Neuronal stem cell (in vitro differentiated cells): Measurements from ENCODE around the gene MET. TPM values are rescaled to one million over a fixed set of nuclear protein-coding genes. Genes with fewer than 3 reads are reported as not detected.

Experiments used
- DNase-seq: peaks from one replicate; pipeline ENCODE4 v3.0.0-alpha.2; 2013; ENCODE audit warnings: low spot score
- H2AFZ ChIP-seq: one replicate; pipeline ENCODE4 v1.6.1; 2013; ENCODE audit warnings: mild to moderate bottlenecking, low read length, inconsistent platforms
- H2AK5ac ChIP-seq: 2 replicates; pipeline ENCODE4 v1.6.1; 2013; ENCODE audit warnings: low read depth, mild to moderate bottlenecking, inconsistent platforms, low read length, moderate library complexity, mixed read lengths
- H2BK120ac ChIP-seq: 2 replicates; pipeline ENCODE4 v1.6.1; 2013; ENCODE audit warnings: low read depth, mild to moderate bottlenecking, inconsistent platforms, low read length, moderate library complexity, mixed read lengths
- H2BK12ac ChIP-seq: one replicate; pipeline ENCODE4 v1.6.1; 2013; ENCODE audit warnings: low read length, inconsistent platforms
- H2BK15ac ChIP-seq: 2 replicates; pipeline ENCODE4 v1.6.1; 2013; ENCODE audit warnings: mild to moderate bottlenecking, low read length, inconsistent platforms, mixed read lengths
- H2BK5ac ChIP-seq: one replicate; pipeline ENCODE4 v1.6.1; 2013; ENCODE audit warnings: inconsistent platforms, mild to moderate bottlenecking, low read length, moderate library complexity
- H3K14ac ChIP-seq: one replicate; pipeline ENCODE4 v1.6.1; 2013; ENCODE audit warnings: low read length, inconsistent platforms
- H3K18ac ChIP-seq: 2 replicates; pipeline ENCODE4 v1.6.1; 2013; ENCODE audit warnings: low read length, inconsistent platforms
- H3K23ac ChIP-seq: 2 replicates; pipeline ENCODE4 v1.6.1; 2013; ENCODE audit warnings: low read depth, mild to moderate bottlenecking, mixed read lengths, low read length, inconsistent platforms; ENCODE audit not compliant: poor library complexity
- H3K27ac ChIP-seq: replicated peaks from 3 replicates; pipeline ENCODE4 v1.5.1; 2013; ENCODE audit warnings: low read length, inconsistent platforms
- H3K27me3 ChIP-seq, 3 experiments: 2 replicates each; pipeline ENCODE4 v1.6.1; 2013; ENCODE audit warnings: low read length in 3 of 3, mild to moderate bottlenecking in 2 of 3, inconsistent platforms in 1 of 3, low read depth in 1 of 3, mixed read lengths in 1 of 3, moderate library complexity in 1 of 3; ENCODE audit not compliant: control insufficient read depth in 3 of 3, insufficient read depth in 3 of 3
- H3K36me3 ChIP-seq, 2 donors: replicated peaks in 1 of 2; 2 replicates each; pipeline ENCODE4 v1.6.1; 2013; ENCODE audit warnings: low read length in 2 of 2; ENCODE audit not compliant: control insufficient read depth in 2 of 2, insufficient read depth in 2 of 2
- H3K4ac ChIP-seq: 2 replicates; pipeline ENCODE4 v1.6.1; 2013; ENCODE audit warnings: inconsistent platforms, mild to moderate bottlenecking, low read length, moderate library complexity
- H3K4me1 ChIP-seq, 2 donors: 1 replicate in 1 of 2; 2 replicates in 1 of 2; pipeline ENCODE4 v1.6.1; 2013; ENCODE audit warnings: low read length in 2 of 2, low read depth in 1 of 2; ENCODE audit not compliant: control insufficient read depth in 2 of 2, insufficient read depth in 1 of 2
- H3K4me2 ChIP-seq: one replicate; pipeline ENCODE4 v1.6.1; 2013; ENCODE audit warnings: mild to moderate bottlenecking, low read length, inconsistent platforms; ENCODE audit not compliant: insufficient read depth, poor library complexity, severe bottlenecking
- H3K4me3 ChIP-seq, 2 donors: 2 replicates each; pipeline ENCODE4 v1.5.1; 2013; ENCODE audit warnings: low read length in 2 of 2, mild to moderate bottlenecking in 2 of 2, inconsistent platforms in 1 of 2, moderate library complexity in 1 of 2
- H3K79me1 ChIP-seq: one replicate; pipeline ENCODE4 v1.6.1; 2013; ENCODE audit warnings: low read depth, mild to moderate bottlenecking, inconsistent platforms, low read length, moderate library complexity
- H3K9ac ChIP-seq: one replicate; pipeline ENCODE4 v1.6.1; 2013; ENCODE audit warnings: mild to moderate bottlenecking, low read depth, low read length, inconsistent platforms; ENCODE audit not compliant: poor library complexity
- H3K9me3 ChIP-seq, 2 donors: replicated peaks in 1 of 2; 2 replicates each; pipeline versions ENCODE3 to v1.6.1; 2013; ENCODE audit warnings: low read length in 2 of 2, mild to moderate bottlenecking in 2 of 2, inconsistent platforms in 1 of 2, low read depth in 1 of 2, mixed read lengths in 1 of 2, moderate library complexity in 1 of 2; ENCODE audit not compliant: control insufficient read depth in 2 of 2, insufficient read depth in 1 of 2
- H4K8ac ChIP-seq: one replicate; pipeline ENCODE4 v1.6.1; 2013; ENCODE audit warnings: low read depth, mild to moderate bottlenecking, inconsistent platforms, low read length, moderate library complexity
- H4K91ac ChIP-seq: one replicate; pipeline ENCODE4 v1.6.1; 2013; ENCODE audit warnings: low read length, low read depth, mild to moderate bottlenecking, inconsistent platforms; ENCODE audit not compliant: poor library complexity
- WGBS, 2 donors: extraction: QIAGEN DNeasy Blood & Tissue Kit; methylation state at CpG; one replicate each; pipeline ENCODE4 v1.1.7; 2013; ENCODE audit warnings: missing lambda C conversion rate in 2 of 2, mixed read lengths in 1 of 2; ENCODE audit not compliant: insufficient read length in 2 of 2, insufficient replicate concordance in 1 of 2; ENCODE audit errors: extremely low coverage in 2 of 2; 5-methylcytosine and 5-hydroxymethylcytosine counted together
- polyA plus RNA-seq, 2 experiments: library from polyadenylated mRNA; stranded (reverse); fragments of 200-250 nt; gene quantifications; one replicate each; pipeline ENCODE4 v1.2.3, GENCODE V29; 2013

MET gene
- polyA plus RNA-seq (2013, experiment 1 of 2) = 1.2 TPM
- 0.72 TPM for polyA plus RNA-seq (2013, experiment 2 of 2)

DNA sequence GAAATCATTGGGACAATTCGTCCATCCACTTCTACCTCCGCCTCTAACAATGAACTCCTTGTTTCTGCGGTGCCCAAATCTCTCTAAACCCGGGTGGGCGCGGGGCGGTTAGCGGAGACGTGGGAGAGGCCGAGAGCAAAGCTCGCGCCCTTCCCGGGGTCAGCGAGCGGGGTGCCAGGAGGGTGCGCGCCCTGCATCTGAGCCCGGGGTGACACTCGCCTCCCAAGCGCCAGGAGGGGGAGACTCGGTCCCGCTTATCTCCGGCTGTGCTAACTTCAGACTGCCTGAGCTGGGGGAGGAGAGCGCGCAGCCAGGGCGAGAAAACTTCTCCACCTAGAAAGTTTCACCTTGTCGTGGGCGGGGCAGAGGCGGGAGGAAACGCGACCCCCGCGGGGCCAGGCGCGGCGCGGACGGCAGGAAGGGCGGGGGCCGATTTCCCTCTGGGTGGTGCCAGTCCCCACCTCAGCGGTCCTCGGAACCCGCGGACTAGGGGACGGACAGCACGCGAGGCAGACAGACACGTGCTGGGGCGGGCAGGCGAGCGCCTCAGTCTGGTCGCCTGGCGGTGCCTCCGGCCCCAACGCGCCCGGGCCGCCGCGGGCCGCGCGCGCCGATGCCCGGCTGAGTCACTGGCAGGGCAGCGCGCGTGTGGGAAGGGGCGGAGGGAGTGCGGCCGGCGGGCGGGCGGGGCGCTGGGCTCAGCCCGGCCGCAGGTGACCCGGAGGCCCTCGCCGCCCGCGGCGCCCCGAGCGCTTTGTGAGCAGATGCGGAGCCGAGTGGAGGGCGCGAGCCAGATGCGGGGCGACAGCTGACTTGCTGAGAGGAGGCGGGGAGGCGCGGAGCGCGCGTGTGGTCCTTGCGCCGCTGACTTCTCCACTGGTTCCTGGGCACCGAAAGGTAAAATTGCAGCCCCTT, at the start of gene MET:
MET (plus strand) TSS at position 516 of the 915 bp plus-strand sequence. CDS start 26,889 bp downstream, outside the sequence.
- Histone ChIP-seq H3K4ac (no peak within 1 kb of the TSS), H3K79me1 (no peaks in the 10 kb centered on the region), H2AFZ (peak within 1 kb of the TSS; percentile 95), H3K9ac (peak within 1 kb of the TSS; percentile 71), H3K9me3 (peaks cover 0 to 3% of the 10 kb centered on the region in 2 donors), H3K23ac (no peak within 1 kb of the TSS), H3K4me2 (peak within 1 kb of the TSS; percentile 91), H3K27ac (no peak within 1 kb of the TSS), H3K18ac (peak within 1 kb of the TSS; percentile 88), H3K27me3 (peaks cover 0 to 90% (median 9%) of the 10 kb centered on the region in 3 experiments), H3K4me3 (peak within 1 kb of the TSS; percentile 45 to 87), H2BK120ac (peak within 1 kb of the TSS; percentile 28), H3K14ac (peak within 1 kb of the TSS; percentile 75), H3K36me3 (no peaks in the 10 kb centered on the region), H4K91ac (no peak within 1 kb of the TSS), H2BK5ac (no peak within 1 kb of the TSS), H2BK15ac (peak within 1 kb of the TSS; percentile 79), H2BK12ac (no peak within 1 kb of the TSS), H2AK5ac (no peak within 1 kb of the TSS), H3K4me1 (peaks cover 2 to 6% of the 10 kb centered on the region in 2 donors), H4K8ac (no peak within 1 kb of the TSS)
- peak; percentile 64 for DNase-seq
- WGBS, 2 donors = no CpG with 5 or more reads among the region's 101 CpGs

- Histone ChIP-seq H4K91ac (no peak overlapping the region), H3K4me1 (peaks cover 0 to 2% of the 10 kb centered on the region in 2 donors), H2BK15ac (no peak overlapping the region), H2AK5ac (no peak overlapping the region), H2BK5ac (no peak overlapping the region), H3K79me1 (no peaks in the 10 kb centered on the region), H2BK12ac (no peak overlapping the region), H3K9me3 (no peaks in the 10 kb centered on the region), H3K4me2 (no peak overlapping the region), H2BK120ac (no peak overlapping the region), H3K9ac (no peak overlapping the region), H3K14ac (no peak overlapping the region), H3K36me3 (no peaks in the 10 kb centered on the region), H3K18ac (no peak overlapping the region), H3K27ac (no peak overlapping the region), H3K27me3 (peaks cover 0 to 7% (median 0%) of the 10 kb centered on the region in 3 experiments), H2AFZ (peak overlapping the region; percentile 36), H4K8ac (no peak overlapping the region), H3K4me3 (no peak overlapping the region), H3K23ac (no peak overlapping the region), H3K4ac (no peak overlapping the region)
- WGBS, 2 donors = no CpG with 5 or more reads among the region's 8 CpGs
- DNase-seq = no peak
Observed at GRCh38 chr7:116626886-116627285, 45.1 kb upstream of the MET start.

DNA sequence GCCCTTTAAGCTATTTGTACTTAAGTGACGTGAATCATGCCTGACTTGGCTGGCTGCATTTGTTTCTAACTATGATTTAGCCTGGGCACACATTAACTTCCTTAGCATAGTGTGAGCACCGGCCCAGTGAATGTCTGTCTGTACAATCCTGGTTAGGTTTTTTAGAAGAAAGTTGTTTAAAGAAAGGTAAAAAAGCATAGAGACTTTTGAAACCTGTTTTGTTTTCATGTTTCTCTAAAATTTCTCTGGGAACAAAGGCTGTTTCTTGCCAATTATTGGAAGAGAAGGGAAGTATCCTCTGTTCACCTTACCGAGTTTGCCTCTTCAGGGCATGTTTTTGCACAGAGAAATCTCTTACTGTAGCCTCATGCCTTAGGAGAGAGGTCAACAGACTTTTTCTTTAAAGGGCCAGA, 42.9 kb upstream of the MET start:
- H4K8ac ChIP-seq = no peak overlapping the region
- no CpG with 5 or more reads among the region's 3 CpGs for WGBS, 2 donors
- H2BK5ac ChIP-seq = no peak overlapping the region
- H3K14ac ChIP-seq = no peak overlapping the region
- no peak overlapping the region for H2BK15ac ChIP-seq
- H2BK12ac ChIP-seq = no peak overlapping the region
- no peaks in the 10 kb centered on the region for H3K9me3 ChIP-seq
- H2AK5ac ChIP-seq = no peak overlapping the region
- H3K18ac ChIP-seq = no peak overlapping the region
- DNase-seq = no peak
- H3K4me3 ChIP-seq = no peak overlapping the region
- H3K36me3 ChIP-seq = no peaks in the 10 kb centered on the region
- H3K4me2 ChIP-seq = no peak overlapping the region
- no peak overlapping the region for H3K23ac ChIP-seq
- H3K4ac ChIP-seq = no peak overlapping the region
- peaks cover 0 to 7% (median 0%) of the 10 kb centered on the region in 3 experiments for H3K27me3 ChIP-seq
- H3K4me1 ChIP-seq = peaks cover 2% of the 10 kb centered on the region in 2 donors
- H2BK120ac ChIP-seq = no peak overlapping the region
- H2AFZ ChIP-seq = no peak overlapping the region
- H3K9ac ChIP-seq = no peak overlapping the region
- H3K27ac ChIP-seq = no peak overlapping the region
- no peak overlapping the region for H4K91ac ChIP-seq
- H3K79me1 ChIP-seq = no peaks in the 10 kb centered on the region

DNA sequence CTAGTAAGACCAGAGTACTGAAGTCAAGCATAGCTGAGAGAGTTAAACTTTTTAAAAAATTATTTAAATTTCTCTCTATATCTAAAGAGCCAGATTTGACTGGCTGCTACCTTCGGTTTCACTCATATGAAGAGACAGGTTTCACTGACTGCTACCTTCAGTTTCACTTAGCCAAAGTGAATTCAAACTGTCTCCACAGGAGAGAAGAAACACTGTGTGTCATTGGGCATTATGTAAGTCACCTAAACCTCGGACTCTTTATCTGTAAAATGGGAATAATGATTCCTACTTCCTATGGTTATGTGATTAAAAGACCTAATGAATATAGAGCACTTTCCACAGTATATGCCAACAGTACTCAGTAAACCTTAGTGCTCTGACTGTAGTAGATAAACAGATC, 41.6 kb upstream of the MET start:
- no peak overlapping the region for H3K27ac ChIP-seq

More for the DNA sequence above, 41.6 kb upstream of the MET start:
- Histone ChIP-seq H2AK5ac (no peak overlapping the region), H3K4me2 (no peak overlapping the region), H4K8ac (no peak overlapping the region), H3K36me3 (no peaks in the 10 kb centered on the region), H2BK15ac (no peak overlapping the region), H2BK12ac (no peak overlapping the region), H3K14ac (no peak overlapping the region), H3K18ac (no peak overlapping the region), H3K4ac (no peak overlapping the region), H3K9ac (no peak overlapping the region), H4K91ac (no peak overlapping the region), H2BK5ac (no peak overlapping the region), H3K23ac (no peak overlapping the region), H3K9me3 (no peaks in the 10 kb centered on the region), H3K4me3 (no peak overlapping the region), H2AFZ (no peak overlapping the region), H3K27me3 (no peaks in the 10 kb centered on the region), H3K4me1 (peaks cover 2% of the 10 kb centered on the region in 2 donors), H3K79me1 (no peaks in the 10 kb centered on the region), H2BK120ac (no peak overlapping the region)
- DNase-seq = no peak
- WGBS, 2 donors = no CpG with 5 or more reads among the region's 2 CpGs
